HS-27A (cell line): ENCODE results near the gene EDAR.

Source experiments
- DNase-seq: peaks from one replicate; pipeline ENCODE4 v3.0.0-alpha.2; 2012; ENCODE audit warnings: low read depth, missing footprints

Gene EDAR

DNA sequence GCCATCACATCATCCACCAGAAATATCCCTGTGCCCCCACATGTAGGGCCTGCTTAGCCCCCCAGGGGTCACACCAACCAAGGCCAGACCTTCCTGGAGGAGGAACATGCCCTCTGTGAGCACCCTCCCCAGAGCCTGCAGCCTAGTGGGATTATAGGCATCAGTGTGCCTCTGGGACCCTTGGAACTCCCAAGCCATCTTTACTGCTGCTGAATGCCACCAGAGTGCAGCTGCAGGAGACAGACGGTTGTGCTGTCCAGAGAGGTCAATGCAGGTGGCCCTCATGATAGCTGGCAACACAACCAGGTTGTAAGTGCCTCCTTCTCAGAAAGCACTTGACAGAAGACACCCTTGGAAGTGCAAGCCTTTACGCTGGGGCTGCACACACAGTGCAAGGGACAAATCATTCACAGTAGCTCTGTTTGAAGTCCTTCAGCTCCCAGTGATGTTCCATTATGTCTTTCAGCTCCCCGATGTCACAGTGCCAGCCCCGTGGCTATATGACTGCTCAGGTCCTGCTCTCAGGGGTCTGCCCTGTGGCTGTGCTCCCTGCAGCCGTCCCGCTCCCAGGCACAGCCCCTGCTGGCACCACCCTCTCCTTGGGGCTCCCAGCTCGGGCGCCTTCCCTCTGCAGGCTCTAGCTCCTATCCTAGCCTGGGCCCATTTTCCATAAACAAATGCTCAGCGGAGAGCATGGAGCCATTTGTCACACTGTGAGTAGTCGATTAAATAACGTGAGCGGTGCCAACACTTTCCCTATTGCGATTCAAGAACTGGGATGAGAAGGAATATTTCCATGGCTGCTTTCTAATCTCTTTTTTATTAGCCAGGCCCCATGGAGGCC is 65.1 kb downstream of the EDAR start:
- no peak for DNase-seq

DNA sequence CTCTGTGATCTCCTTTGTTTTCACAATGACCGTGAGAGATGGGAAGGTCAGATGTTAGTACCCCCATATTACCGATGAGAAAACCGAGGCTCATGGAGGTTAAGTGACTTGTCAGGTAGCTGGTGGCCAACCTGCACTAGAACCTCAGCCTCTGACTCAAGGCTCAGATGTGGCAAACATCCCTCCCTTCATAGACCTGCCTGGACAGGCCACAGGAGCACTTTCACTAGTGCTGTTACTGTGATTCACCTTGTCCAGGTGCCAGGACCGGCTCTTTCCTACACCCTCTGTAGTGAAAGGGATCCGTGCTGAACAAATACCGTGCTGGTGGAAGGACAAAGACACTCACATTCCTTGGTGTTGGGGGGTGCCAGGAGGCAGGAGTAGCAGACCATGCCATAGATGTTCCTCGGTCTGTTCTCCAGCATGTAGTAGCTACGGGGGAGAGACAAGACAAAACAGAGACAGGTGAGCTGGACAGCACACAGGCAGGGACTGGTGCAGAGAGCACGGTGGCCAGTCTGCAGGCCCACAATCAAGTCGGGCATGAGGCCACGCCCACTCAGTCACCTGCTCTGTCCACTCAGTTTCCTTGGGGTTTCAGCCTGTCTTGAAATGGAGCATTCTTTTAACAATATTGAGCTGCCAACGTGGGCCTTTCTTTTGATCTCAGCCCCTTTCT is 65.9 kb downstream of the EDAR start:
- no peak for DNase-seq

DNA sequence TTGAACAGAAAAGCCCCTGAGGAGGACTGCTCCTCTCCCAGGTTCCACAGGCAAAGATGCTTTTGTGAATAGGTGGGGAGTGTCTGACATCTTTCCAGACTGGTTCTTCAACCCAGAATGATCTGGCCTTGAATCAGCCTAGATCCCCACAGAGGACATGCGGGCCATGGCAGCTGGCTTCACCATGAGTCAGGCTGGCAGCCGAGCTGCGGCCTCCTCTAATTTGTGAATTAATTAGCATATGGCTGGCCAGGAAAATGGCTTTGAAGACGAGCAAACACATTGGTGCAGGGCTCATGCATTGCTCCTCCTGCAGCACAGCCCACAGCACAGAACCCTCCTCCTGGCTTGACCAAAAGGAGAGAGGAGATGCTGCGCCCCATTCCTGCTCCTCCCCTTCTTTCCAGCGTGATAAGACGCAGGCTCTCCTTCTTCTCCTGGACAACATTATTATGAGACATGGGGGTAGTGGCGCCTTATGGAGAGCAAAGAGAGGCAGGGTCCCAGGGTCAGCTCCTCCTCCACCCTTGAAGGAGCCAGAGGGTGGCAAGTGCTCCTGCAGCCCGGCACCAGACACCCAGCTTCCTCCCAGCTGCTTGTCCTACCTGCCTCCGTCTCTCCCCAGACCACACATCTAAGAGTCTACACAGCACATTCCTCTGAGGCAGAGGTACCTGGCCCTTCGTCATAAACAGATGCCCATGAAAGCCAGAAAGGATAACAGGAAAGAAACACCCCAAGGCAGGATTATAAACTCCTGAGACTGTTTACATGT is 66.7 kb downstream of the EDAR start:
- DNase-seq = no peak

DNA sequence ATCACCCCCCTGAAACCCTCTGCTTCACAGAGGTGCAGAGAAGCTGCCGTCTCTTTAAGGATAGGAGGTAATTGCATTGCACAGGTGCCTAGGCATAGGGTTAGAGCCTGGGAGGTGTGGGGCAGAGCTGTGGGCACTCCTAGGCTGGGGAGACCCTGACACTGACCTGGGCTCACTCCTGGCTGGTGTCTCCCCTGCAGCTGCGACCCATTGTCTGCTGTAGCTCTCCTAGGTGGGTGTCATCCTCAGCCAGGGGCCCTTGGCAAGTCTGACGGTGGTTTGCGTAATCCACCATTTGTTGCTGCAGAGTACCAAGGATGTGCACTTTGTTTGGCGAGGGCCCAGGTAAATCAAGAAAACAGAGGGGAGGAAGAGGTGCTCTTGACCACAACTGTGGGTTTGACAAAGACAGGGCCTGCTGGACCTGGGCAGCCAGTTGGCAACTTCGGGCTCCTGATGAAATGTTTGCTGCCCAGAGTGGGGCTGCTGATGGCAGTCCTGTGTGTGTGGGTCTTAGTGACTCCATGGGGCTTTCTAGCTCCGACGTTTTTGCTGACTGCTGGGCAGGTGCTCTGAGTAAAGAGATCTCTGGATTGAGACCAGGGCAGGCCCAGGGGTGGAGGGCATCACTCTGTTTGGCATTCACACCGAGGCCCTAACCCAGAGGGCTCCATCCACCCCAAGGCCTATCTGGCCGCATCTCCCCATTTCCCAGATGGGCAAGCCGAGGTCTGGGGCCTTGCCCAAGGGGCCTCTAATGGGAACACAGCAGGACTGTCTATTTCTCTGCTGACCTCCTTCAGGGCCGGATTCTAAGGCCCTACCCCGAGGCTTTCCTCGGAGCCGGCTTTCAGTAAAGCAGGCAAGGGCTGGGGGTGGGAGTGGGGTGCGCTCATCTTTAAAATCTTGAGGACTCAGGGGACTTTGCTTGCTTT is 67.7 kb downstream of the EDAR start:
- DNase-seq = no peak

DNA sequence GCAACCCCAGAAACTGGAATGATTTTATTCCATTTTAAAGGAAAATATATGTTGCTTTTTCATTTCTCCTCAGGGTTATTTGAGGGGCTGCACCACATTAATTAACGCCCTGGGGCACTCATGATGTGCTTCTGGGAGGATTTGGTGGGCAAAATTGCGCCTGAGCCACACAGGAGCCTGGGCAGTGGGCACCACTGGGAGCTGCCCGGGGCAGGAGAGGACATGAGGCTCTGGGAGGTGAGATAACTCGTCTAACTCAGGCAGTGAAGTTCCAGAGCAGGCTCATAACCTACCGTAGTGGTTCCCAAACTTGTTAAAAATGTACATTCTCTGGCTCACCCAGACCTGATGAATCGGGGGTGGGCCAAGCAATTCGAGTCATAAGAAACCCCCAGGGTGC is 68.3 kb downstream of the EDAR start:
- DNase-seq = no peak

- DNase-seq = no peak
These were observed 69.2 kb downstream of the EDAR start for GRCh38 chr2:108919571-108920373.

DNA sequence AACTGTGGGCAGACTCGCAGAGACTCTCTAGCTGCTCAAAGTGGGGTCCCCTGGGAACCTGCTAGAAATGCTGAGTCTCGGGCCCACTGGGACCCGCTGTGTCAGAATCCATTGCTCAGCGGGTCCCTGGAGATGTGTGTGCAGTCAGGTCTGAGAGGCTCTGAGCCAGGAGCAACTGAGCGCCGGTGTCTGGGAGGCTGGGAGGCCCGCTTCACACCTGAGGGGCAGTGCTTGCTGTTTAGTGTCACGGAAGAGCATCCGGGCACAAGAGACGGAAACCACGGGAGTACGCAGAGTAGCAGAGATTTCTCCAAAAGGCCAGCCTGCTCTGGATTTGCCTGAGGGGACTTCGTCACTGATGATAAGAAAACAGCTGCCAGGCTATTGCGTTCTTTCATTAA is 70.1 kb downstream of the EDAR start:
- DNase-seq = no peak

DNA sequence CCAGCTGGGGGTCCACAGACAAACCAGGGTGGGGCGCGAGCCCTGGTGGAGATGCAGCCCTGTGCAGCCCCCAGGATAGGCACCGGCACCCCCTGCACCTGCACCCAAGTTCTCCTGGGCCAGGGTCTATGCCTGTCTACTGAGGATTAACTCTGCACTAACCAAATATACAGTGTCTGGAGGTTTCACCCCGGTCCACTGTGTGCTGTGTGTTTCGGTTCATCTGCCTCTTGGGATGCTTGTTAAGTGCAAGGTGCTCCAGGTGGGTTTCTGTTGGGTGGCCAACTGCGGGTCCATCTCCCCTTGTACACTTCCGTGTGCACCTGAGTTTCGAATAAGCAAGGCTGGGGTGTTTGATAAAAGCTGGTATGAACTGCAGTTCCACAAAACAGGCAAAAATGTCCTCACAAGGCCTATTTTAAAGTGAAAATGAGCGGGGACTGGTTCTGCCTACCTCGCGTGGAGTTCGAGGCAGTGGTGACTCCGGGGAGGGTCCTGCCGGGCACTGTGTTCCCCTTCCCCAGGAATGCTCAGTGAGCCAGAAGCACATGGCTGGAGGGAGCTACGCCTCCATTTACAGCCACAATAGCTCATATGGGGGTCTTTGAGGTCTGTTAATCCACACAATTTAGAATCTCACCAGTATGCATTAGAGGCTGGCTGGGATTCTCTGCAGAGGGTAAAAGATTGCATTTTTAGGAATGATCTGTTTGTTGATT is 70.7 kb downstream of the EDAR start:
- no peak for DNase-seq

DNA sequence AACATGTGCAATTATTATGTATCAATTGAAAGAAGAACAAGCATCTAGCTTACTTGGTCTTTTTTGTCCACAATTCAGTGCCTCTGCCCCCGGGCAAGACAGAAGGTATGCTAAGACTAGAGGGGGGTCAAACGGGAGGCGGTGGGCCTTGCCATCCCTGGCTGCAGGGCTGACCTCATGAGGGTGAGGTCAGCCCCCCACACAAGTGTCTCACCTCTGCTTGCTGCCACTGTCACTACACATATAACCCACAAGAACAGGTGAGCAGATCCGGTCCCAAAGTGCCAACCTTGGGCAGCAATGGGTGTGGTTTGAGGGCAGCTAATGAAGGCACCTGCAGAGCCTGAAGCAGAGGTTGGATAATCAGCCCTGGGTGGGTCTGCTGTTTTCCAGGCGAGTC is 71.5 kb downstream of the EDAR start:
- DNase-seq = no peak

DNA sequence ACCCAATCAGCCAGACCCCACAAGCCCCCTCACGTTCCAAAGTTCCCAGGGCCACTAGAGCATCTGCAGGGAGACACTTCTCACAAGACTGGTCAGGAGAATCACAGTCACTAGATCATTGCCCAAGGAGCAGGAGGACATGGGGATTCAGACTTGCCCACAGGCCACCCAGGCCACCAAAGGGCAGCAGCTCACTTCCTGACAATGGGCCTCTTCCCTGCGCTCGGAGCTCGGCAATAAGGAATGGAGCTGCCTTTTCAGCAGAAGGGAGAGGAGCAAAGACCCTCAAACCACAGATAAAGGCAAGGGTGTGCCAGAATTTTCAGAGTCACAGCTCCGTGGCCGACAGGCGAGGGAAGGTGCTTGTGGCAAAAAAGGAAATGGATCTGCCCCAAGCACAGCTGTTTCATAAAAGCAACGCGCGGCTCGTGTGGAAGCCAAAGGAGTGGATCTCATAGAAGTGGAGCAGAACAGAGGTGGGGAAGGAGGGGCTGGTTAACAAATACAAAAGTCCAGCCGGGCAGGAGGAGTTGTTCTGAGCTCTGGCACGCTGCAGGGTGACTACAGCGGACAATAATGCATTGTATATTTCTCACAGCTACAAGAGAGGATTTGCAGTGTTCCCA is 72.1 kb downstream of the EDAR start:
- DNase-seq = no peak

DNA sequence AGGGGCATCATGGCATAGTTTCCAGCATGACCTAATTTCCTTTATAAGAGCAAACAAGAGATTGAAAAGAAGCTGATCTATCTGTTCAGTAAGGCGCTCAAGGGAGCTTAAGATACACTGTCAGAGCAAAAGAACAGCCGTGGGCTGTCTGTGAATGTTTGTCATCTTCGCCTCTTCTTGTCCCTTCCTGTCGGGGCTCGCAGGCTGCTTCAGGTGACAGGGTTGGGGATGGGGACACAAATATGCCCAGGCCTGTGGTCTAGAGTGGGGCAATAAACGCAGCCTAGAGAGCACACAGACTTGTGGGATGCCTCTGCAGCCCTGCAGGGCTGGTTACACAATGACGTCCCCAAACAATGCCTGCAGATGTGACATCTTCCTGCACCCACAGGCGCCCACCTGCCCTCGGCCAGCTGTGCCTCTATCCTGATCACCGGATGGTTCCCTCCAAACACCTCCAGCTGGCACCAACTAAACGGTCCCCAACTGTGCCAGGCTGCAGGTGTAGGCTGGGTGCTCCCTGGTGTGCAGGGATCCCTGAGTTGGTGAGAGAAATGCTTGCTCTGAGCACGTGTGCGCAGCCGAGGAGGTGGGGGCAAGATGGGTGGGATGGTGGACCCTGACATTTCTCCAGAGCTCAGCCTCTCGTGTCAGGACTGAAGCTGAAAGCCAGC is 72.8 kb downstream of the EDAR start:
- no peak for DNase-seq

- DNase-seq = no peak
These were observed 76.5 kb downstream of the EDAR start for GRCh38 chr2:108912629-108912902.

GRCh38 chr2:108911807-108912628 is 77.0 kb downstream of the EDAR start:
- DNase-seq = no peak

DNA sequence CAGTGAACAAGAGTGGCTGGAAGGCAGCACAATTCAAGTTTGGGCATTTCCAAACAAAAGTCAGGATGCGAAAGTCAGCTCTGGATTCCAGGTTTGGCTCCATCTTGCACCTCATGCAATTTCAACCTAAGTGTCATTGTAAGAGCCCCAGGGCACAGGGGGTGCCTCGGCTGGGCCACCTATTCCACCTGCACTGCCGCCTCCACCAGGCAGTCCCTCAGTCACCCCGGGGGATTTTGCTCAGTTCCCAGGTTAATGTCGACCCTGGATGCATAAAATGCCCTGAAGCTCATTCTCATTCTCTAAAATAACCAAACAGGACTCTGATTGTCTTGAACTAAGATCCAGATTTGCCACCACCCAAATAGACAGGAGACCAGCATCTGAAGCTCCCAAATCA is 77.6 kb downstream of the EDAR start:
- DNase-seq = no peak

DNA sequence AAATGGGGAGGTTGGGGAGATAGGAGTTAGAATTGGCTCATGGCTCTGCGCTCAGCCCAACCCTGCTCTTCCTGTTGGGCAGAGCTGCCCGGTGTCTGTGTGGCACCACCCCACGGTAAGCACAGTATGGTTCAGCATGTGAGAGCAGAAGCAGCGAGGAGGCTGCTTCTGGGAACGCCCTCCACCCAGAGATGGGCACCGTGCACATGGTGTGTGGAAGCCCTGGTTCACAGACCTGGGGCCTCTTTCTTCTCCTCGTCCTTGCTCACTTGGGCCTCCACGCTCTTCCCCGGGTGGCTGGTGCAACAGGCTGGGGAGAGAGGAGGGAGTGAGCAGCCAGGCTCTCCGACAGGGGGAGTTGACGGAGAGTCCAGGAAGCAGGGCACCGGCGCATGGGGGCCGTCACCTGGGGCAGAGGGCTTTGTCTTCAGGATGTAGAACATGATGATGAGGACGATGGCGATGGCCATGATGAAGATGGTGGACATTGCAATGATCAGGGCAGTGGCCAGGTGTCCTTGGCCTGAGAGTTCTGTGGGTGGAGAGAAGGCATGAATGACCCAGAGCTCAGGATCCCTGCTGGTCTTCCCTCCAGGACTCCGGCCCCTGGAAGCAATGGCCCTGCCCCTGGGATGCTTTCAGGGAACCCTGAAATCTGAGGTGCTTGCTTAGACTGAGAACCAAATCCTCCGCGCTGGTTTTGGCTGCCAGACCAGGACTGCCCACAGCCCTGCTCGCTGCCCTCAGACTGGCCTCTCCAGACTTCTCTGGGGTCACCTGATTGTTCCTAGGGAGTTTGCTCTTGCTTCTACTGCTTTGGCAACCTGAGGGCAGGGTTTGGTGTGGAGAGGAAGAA is 78.3 kb downstream of the EDAR start:
- no peak for DNase-seq

DNA sequence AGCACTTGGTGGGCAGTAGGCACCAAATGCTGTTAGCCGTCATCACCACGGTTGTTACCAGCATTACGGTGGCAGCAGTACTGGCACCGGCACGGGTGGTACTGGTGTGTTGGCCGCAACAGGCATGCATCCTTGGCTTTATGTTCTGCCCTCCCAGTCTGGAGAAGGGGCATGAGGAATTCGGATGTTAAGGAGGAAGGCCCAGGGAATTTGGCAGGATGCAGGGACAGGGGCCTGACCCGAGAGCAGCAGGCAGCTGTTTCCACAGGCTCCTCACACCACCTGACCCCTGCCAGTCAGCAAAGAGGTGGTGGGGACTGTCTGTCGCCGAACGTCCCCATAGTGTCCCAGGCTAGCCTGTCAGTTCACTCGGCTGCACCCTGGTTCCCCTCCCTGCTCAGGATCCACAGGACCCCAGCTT is 79.0 kb downstream of the EDAR start:
- DNase-seq = no peak

DNA sequence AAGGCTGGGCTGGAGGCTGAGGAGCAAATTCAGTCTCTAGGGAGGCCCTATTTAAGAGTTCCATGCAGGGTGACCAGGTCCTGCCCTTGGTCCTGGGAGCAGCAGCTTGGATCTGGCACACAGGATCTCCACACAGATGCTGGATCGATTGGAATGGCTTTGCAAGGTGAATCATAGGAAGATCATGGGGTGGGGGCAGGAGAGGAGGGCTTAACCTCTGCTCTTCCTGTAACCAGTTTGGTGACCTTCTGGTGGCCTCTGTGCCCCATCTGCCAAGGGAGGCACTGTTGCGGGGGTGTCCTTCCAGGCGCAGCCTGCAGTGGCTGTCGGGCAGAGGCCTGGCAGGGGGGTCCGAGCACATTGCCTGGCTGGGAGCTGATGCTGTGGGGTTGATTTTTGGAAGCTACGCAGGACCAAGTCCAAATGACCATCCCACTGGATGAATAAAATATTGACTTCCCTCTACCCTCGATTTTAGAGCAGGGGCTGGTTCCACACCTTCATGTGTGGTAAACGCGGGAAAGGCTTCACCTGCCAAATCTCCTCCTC is 79.7 kb downstream of the EDAR start:
- DNase-seq = no peak
